Ishikawa (cell line): ENCODE data around the gene ITGA6.

Experiments used
- CEBPB ChIP-seq: IDR thresholded peaks from 2 replicates; pipeline ENCODE4 v1.6.1; 2012
- CREB1 ChIP-seq: IDR thresholded peaks from 2 replicates; pipeline ENCODE4 v1.6.1; 2012; ENCODE audit warnings: low read depth
- EGR1 ChIP-seq: IDR thresholded peaks from 2 replicates; pipeline ENCODE4 v1.6.1; 2012
- EP300 ChIP-seq: IDR thresholded peaks from 2 replicates; pipeline ENCODE4 v1.6.1; 2012; ENCODE audit warnings: borderline replicate concordance
- FOXM1 ChIP-seq: IDR thresholded peaks from 2 replicates; pipeline ENCODE4 v1.6.1; 2012; ENCODE audit warnings: low read depth, borderline replicate concordance
- NFIC ChIP-seq: IDR thresholded peaks from 2 replicates; pipeline ENCODE4 v1.6.1; 2012
- RAD21 ChIP-seq: IDR thresholded peaks from 2 replicates; pipeline ENCODE4 v1.6.1; 2012; ENCODE audit warnings: low read depth
- REST ChIP-seq: IDR thresholded peaks from 2 replicates; pipeline ENCODE4 v1.6.1; 2012; ENCODE audit warnings: low read depth, mild to moderate bottlenecking
- TAF1 ChIP-seq: IDR thresholded peaks from 2 replicates; pipeline ENCODE4 v1.6.1; 2012; ENCODE audit warnings: low read depth, mild to moderate bottlenecking
- TCF12 ChIP-seq: IDR thresholded peaks from 2 replicates; pipeline ENCODE4 v1.6.1; 2012; ENCODE audit warnings: low read depth
- TEAD4 ChIP-seq: IDR thresholded peaks from 2 replicates; pipeline ENCODE4 v1.6.1; 2012
- YY1 ChIP-seq: IDR thresholded peaks from 2 replicates; pipeline ENCODE4 v1.6.1; 2012; ENCODE audit warnings: low read depth
- ZBTB7A ChIP-seq: IDR thresholded peaks from 2 replicates; pipeline ENCODE4 v1.6.1; 2012; ENCODE audit warnings: low read depth
- TF ChIP-seq, protein P1 (sequence below): IDR thresholded peaks from 2 replicates; pipeline ENCODE4 v1.6.1; 2012
- TF ChIP-seq, protein P2 (sequence below): IDR thresholded peaks from 2 replicates; pipeline ENCODE4 v1.6.1; 2012

ITGA6 gene

DNA sequence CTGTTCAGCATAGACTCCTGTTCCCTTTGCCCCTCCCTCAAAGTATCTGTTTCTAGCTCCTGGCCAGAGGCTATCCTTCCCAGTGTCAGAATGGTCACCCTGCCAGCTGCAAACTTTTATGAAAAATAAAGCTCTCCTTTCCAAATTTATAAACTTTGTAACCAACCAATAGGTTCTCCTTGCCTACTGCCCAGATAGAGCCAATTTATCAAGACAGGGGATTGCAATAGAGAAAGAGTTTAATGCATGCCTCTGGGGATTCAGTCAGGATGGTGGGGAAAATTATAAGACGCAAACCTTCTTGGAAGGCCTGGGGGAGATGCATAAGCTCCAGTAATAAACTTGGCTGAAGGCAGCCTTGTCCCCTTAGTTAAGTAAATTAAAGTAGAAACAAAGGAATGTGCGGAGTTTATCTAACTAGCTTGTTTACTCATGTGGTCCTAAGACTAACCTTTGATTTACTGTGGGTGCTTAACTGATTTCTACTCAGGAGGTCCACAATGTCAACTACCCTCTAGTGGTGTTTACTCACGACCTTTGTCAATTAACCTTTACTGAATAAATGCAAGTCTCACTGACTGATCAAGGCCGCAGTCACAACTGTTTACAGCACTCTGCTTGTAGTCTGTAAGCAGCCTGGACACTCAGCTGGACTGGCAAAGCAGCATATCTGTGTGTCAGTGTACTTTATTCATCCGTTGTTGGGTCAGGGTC is 85.6 kb downstream of the ITGA6 start:
- TF ChIP-seq NFIC, result no peak
- no peak for TF ChIP-seq CEBPB
- no peak for TF ChIP-seq REST
- no peak for TF ChIP-seq EGR1
- TF ChIP-seq CREB1, result no peak
- TF ChIP-seq ZBTB7A, result no peak
- no peak for TF ChIP-seq RAD21
- no peak for TF ChIP-seq EP300
- TF ChIP-seq TCF12, result no peak
- TF ChIP-seq FOXM1, result no peak
- TF ChIP-seq TEAD4, result no peak
- TF ChIP-seq, protein P1, sequence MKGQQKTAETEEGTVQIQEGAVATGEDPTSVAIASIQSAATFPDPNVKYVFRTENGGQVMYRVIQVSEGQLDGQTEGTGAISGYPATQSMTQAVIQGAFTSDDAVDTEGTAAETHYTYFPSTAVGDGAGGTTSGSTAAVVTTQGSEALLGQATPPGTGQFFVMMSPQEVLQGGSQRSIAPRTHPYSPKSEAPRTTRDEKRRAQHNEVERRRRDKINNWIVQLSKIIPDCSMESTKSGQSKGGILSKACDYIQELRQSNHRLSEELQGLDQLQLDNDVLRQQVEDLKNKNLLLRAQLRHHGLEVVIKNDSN, result no peak
- TF ChIP-seq YY1, result no peak
- TF ChIP-seq TAF1, result no peak
- TF ChIP-seq, protein P2, sequence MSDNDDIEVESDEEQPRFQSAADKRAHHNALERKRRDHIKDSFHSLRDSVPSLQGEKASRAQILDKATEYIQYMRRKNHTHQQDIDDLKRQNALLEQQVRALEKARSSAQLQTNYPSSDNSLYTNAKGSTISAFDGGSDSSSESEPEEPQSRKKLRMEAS, result no peak

GRCh38 chr2:172513524-172513900 is 86.1 kb downstream of the ITGA6 start:
- no peak for TF ChIP-seq ZBTB7A
- TF ChIP-seq EGR1, result no peak
- no peak for TF ChIP-seq RAD21
- TF ChIP-seq YY1, result no peak
- no peak for TF ChIP-seq EP300
- TF ChIP-seq, protein P2, result no peak
- TF ChIP-seq CREB1, result no peak
- TF ChIP-seq NFIC, result no peak
- no peak for TF ChIP-seq TCF12
- no peak for TF ChIP-seq FOXM1
- TF ChIP-seq TAF1, result no peak
- no peak for TF ChIP-seq REST
- no peak for TF ChIP-seq TEAD4
- TF ChIP-seq CEBPB, result no peak
- TF ChIP-seq, protein P1, result no peak

- TF ChIP-seq RAD21, result no peak
Observed at GRCh38 chr2:172513935-172514586, 86.7 kb downstream of the ITGA6 start.

DNA sequence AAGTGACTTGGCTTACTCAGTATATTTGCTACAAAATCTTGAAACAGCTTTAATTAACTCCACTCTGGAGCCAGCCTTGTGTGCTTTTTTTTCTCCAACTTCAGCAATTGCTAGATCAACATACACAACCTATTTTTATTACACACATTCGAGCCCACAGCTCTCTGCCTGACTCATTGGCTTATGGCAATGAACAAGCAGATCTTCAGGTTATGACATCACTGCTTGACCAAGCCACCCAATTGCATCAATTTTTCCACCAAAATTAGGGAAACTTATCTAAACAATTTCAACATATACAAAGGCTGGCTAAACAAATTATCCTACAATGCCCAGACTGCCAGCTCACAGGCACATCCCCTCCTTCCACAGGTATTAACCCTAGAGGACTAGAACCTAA is 88.9 kb downstream of the ITGA6 start:
- TF ChIP-seq ZBTB7A, result no peak
- TF ChIP-seq EGR1, result no peak
- TF ChIP-seq REST, result no peak
- TF ChIP-seq YY1, result no peak
- no peak for TF ChIP-seq CREB1
